Adrenal gland (tissue), 12 donors: ENCODE results near the gene DNM2. TPM values are rescaled to one million over a fixed set of nuclear protein-coding genes. Genes with fewer than 3 reads are reported as not detected.

Experiments
- DNase-seq, 7 donors: peaks; one replicate each; pipeline ENCODE4 v3.0.0-alpha.2; 2019 to 2020
- H3K27ac ChIP-seq, 5 donors: fragments of 200-600 bp; sonication (generic) in 4 of 5; 1 replicate in 3 of 5; 2 replicates in 2 of 5; pipeline versions ENCODE4 v1.5.1 to v1.8.0; 2016 to 2020; ENCODE audit warnings: mild to moderate bottlenecking in 1 of 5
- H3K27me3 ChIP-seq: fragments of 200-600 bp; 2 replicates; pipeline ENCODE4 v1.8.0; 2021
- H3K36me3 ChIP-seq, 2 donors: fragments of 200-600 bp; replicated peaks in 1 of 2; 1 replicate in 1 of 2; 2 replicates in 1 of 2; pipeline versions ENCODE4 v1.5.1 to v1.8.0; 2018 to 2022
- H3K4me1 ChIP-seq, 2 donors: fragments of 200-600 bp; replicated peaks in 1 of 2; 1 replicate in 1 of 2; 2 replicates in 1 of 2; pipeline versions ENCODE4 v1.5.1 to v1.8.0; 2018 to 2021
- H3K4me3 ChIP-seq, 4 donors: fragments of 200-600 bp; sonication (generic) in 3 of 4; one replicate each; pipeline ENCODE4 v1.5.1; 2016 to 2018
- H3K9me3 ChIP-seq, 3 donors: fragments of 200-600 bp; sonication (generic) in 1 of 3; replicated peaks in 1 of 3; 1 replicate in 2 of 3; 2 replicates in 1 of 3; pipeline versions ENCODE4 v1.5.1 to v1.8.0; 2016 to 2021
- CTCF ChIP-seq, 6 experiments: fragments of 450-650 bp in 4 of 6; fragments of 200-600 bp in 2 of 6; sonication (generic) in 1 of 6; IDR thresholded peaks; 1 replicate in 5 of 6; 2 replicates in 1 of 6; pipeline versions ENCODE4 v1.5.1 to v1.8.0; 2016 to 2021; ENCODE audit warnings: antibody characterized with exemption in 6 of 6, mild to moderate bottlenecking in 2 of 6, moderate library complexity in 1 of 6
- POLR2A ChIP-seq, 2 donors: fragments of 450-650 bp; IDR thresholded peaks; one replicate each; pipeline ENCODE4 v1.6.1; 2017; ENCODE audit warnings: antibody characterized with exemption in 2 of 2, mild to moderate bottlenecking in 2 of 2, moderate library complexity in 1 of 2
- WGBS, 4 donors: extraction: QIAGEN DNeasy Blood & Tissue Kit in 2 of 4; methylation state at CpG; one replicate each; pipeline versions ENCODE4 v1.1.5 to v1.1.7; 2013 to 2017; 5-methylcytosine and 5-hydroxymethylcytosine counted together
- intact Hi-C, 2 donors: fragments of 100-400 bp; cut with DNase I; formaldehyde crosslinking; loops; one replicate each; pipeline versions ENCODE4 v1.14.1 to v1.15.0; 2022 to 2023
- polyA plus RNA-seq, 3 donors: library from polyadenylated mRNA; stranded (reverse); fragments of 200-250 nt in 2 of 3; fragments of 350-450 nt in 1 of 3; fragmentation: Illumina TruSeq in 1 of 3; extraction: RNeasy Lipid Tissue Mini Kit (QIAGEN cat#74804) in 1 of 3; gene quantifications; one replicate each; pipeline ENCODE4 v1.2.3, GENCODE V29; 2013 to 2014
- total RNA-seq, 9 donors: library from RNA; depleted of rRNA in 4 of 9; stranded (reverse); fragments of >200 nt in 4 of 9; fragments of 120-200 nt in 1 of 9; fragmentation: NEBNext Ultra II Directional in 1 of 9; extraction: Animal tissue kit (Norgen Biotek cat#: 25700) in 1 of 9; gene quantifications; one replicate each; pipeline versions ENCODE4 v1.1.0 to v1.2.4, GENCODE V29; 2013 to 2023
- donor health status: healthy with polysubstance abuse.
- donor health status: Bipolar disorder and iron deficiency.
- donor health status: DM: yes; HTN: yes; CAD: no.
- donor health status: DM: no; HTN: no; CAD: no.
- donor health status: DM: no; HTN: no; CAD: no.
- donor health status: DM: yes; HTN: yes; CAD: no.

Gene DNM2
- total and polyA plus RNA-seq, 12 donors = 73.3 to 196 (median 153) TPM

DNA sequence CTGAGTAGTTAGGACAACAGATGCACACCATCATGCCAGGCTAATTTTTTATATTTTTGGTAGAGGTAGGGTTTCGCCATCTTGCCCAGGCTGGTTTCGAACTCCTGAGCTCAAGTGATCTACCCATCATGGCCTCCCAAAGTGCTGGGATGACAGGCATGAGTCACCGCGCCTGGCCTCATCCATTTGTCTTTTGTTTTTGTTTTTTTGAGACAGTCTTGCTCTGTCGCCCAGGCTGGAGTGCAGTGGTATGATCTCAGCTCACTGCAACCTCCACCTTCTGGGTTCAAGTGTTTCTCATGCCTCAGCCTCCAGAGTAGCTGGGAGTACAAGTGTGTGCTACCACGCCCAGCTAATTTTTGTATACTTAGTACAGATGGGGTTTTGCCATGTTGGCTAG lies 57.0 kb downstream of the DNM2 start:
- H3K27ac ChIP-seq = peak overlapping the region in 1 of 5 donors; percentile 14
- H3K27me3 ChIP-seq = no peaks in the 10 kb centered on the region
- no peak for TF ChIP-seq CTCF (IDR thresholded peaks at IDR 0.05)
- TF ChIP-seq POLR2A (IDR thresholded peaks at IDR 0.05) = no peak
- no peak overlapping the region for H3K4me3 ChIP-seq
- no peaks in the 10 kb centered on the region for H3K9me3 ChIP-seq
- intact Hi-C loops = loop anchor here in 1 of 2 donors (10.0 kb wide), 1 partner anchor 60 kb away; the partner anchor contains the start of gene DNM2
- no peak for DNase-seq
- 88 to 95% (median 92%) methylated on average over 6 of the region's 6 CpGs for WGBS, 4 donors
- H3K4me1 ChIP-seq = peaks cover under 1 to 8% of the 10 kb centered on the region in 2 donors
- peaks cover 0 to 73% of the 10 kb centered on the region in 2 donors for H3K36me3 ChIP-seq

DNA sequence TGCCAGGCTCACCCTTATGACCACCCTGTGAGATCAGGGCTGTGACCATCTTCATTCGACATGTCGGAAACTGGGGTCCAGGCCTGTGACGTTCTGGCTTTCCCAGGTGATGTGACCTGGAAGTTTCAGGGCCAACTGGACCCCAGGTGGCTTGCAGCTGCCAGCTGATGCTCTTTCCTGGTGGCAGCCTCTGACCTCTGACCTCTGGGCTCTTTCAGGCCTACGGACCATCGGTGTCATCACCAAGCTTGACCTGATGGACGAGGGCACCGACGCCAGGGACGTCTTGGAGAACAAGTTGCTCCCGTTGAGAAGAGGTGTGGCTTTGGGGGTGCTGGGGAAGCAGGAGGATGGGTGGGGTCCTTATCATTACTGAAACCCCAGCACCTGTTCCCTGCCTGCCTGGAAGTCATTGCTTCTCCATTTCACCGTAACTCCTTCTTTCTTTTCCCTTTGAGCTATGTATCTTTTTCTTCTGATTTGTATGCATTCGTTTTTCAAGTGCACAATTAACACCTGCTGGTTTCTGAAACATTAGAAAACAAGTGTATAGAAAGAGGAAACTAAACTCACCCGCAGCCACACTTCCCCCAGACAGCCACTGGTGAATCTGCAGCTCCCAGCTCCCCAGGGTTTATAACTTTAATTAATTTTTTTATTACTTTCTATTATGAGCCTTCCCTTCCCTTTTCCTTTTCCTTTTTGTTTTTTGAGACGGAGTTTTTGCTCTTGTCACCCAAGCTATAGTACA lies 59.2 kb downstream of the DNM2 start:
- peaks cover 0 to 94% of the 10 kb centered on the region in 2 donors for H3K36me3 ChIP-seq
- H3K4me1 ChIP-seq = no peaks in the 10 kb centered on the region
- intact Hi-C loops = loop anchor here in 1 of 2 donors (10.0 kb wide), 1 partner anchor 62 kb away; the partner anchor contains the start of gene DNM2

GRCh38 chr19:10780368-10780767 lies 62.5 kb downstream of the DNM2 start:
- WGBS, 4 donors = 44 to 72% (median 64%) methylated on average over 6 of the region's 6 CpGs
- intact Hi-C loops = no loop called here
- Histone ChIP-seq H3K4me3 (no peak overlapping the region), H3K27ac (peak overlapping the region; percentile 21 to 87 (median 58)), H3K9me3 (no peaks in the 10 kb centered on the region), H3K36me3 (peaks cover 0 to 99% of the 10 kb centered on the region in 2 donors), H3K27me3 (no peaks in the 10 kb centered on the region), H3K4me1 (no peaks in the 10 kb centered on the region)
- peak in 6 of 7 donors; percentile 58 to 80 (median 69) for DNase-seq
- TF ChIP-seq CTCF (IDR thresholded peaks at IDR 0.05) (no peak), POLR2A (IDR thresholded peaks at IDR 0.05) (no peak)

More for the DNA sequence above, 59.2 kb downstream of the DNM2 start:
- TF ChIP-seq CTCF (IDR thresholded peaks at IDR 0.05) (no peak), POLR2A (IDR thresholded peaks at IDR 0.05) (no peak)
- Histone ChIP-seq H3K4me3 (no peak overlapping the region), H3K27ac (no peak overlapping the region), H3K9me3 (no peaks in the 10 kb centered on the region), H3K27me3 (no peaks in the 10 kb centered on the region)
- DNase-seq = no peak
- WGBS, 4 donors = 57 to 67% (median 67%) methylated on average over 6 to 14 of the region's 14 CpGs

DNA sequence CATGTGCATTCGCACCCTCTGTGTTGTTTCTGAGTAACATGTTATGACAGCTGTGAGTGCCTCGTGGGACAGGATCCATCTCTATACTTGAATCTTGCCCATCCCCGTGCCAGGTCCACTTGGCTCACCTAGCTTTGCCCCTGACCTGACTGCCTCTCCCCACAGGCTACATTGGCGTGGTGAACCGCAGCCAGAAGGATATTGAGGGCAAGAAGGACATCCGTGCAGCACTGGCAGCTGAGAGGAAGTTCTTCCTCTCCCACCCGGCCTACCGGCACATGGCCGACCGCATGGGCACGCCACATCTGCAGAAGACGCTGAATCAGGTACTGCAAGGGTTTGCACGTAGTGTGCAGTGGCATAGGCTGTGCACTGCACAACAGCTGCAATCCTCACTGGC lies 64.9 kb downstream of the DNM2 start:
- H3K4me1 ChIP-seq = no peaks in the 10 kb centered on the region
- TF ChIP-seq CTCF (IDR thresholded peaks at IDR 0.05) (no peak), POLR2A (IDR thresholded peaks at IDR 0.05) (no peak)
- H3K36me3 ChIP-seq = peaks cover 0 to 98% of the 10 kb centered on the region in 2 donors
- no peak overlapping the region for H3K4me3 ChIP-seq
- H3K27me3 ChIP-seq = no peaks in the 10 kb centered on the region
- peak overlapping the region in 2 of 5 donors; percentile 21 to 40 for H3K27ac ChIP-seq
- intact Hi-C loops = no loop called here
- peak in 1 of 7 donors; percentile 46 for DNase-seq
- H3K9me3 ChIP-seq = no peaks in the 10 kb centered on the region
- 68 to 89% (median 79%) methylated on average over 5 to 13 of the region's 13 CpGs for WGBS, 4 donors
